GM12891 (cell line): ENCODE data around the gene KCNQ5.

Experiments
- POLR2A ChIP-seq: IDR thresholded peaks from 2 replicates; pipeline ENCODE4 v1.6.1; 2011; ENCODE audit warnings: low read depth, low read length, control low read depth
- POLR2AphosphoS5 ChIP-seq: IDR thresholded peaks from 2 replicates; pipeline ENCODE4 v1.6.1; 2011; ENCODE audit warnings: low read depth, low read length, control low read depth
- TAF1 ChIP-seq: IDR thresholded peaks from 2 replicates; pipeline ENCODE4 v1.6.1; 2011; ENCODE audit warnings: low read depth, low read length, control low read depth

DNA sequence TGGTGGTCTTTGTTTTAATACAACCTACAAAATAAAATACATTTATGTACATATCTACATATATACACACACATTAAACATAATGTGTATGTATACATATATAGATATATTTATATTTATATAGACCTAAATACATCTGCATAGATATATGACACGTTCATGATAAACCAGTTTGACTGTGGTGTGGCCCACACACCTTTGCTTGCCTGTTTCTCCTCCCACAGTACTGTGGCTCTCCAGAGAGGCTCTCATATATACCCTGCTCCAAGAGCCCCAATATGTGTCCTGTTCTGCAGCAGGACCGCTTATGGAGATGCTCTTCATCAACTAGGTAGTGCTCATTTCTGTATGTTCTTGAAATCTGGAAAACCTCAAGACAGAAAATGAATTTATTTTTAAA lies 207.0 kb downstream of the KCNQ5 start:
- TF ChIP-seq POLR2A (no peak), TAF1 (no peak), POLR2AphosphoS5 (no peak)
